ENCODE measurements around the gene CORO1A.
"Not testable (repeated sequence)": the region's sequence is repeated elsewhere in the genome, so short reads cannot be mapped to it uniquely, and the experiment has no call there.

CORO1A gene

GRCh38 chr16:30199608-30200343 is 16.4 kb downstream of the CORO1A start:
- DNase-seq (ENCODE audit: low read depth in 4 of 4, low spot score in 1 of 4): not testable (repeated sequence)

- DNase-seq (ENCODE audit: low read depth in 4 of 4, low spot score in 1 of 4): not testable (repeated sequence)
Measured at GRCh38 chr16:30205541-30206236, 22.3 kb downstream of the CORO1A start.

- not testable (repeated sequence) for DNase-seq (ENCODE audit: low read depth in 4 of 4, low spot score in 1 of 4)
Measured at GRCh38 chr16:30206252-30206651, 22.9 kb downstream of the CORO1A start.

- DNase-seq (ENCODE audit: low read depth in 4 of 4, low spot score in 1 of 4): not testable (repeated sequence)
Measured at GRCh38 chr16:30207063-30207704, 23.8 kb downstream of the CORO1A start.

- not testable (repeated sequence) for DNase-seq (ENCODE audit: low read depth in 4 of 4, low spot score in 1 of 4)
Measured at GRCh38 chr16:30209032-30209431, 25.6 kb downstream of the CORO1A start.

GRCh38 chr16:30211414-30211813 is 28.0 kb downstream of the CORO1A start:
- not testable (repeated sequence) for DNase-seq (ENCODE audit: low read depth in 4 of 4, low spot score in 1 of 4)

GRCh38 chr16:30217082-30217481 is 33.7 kb downstream of the CORO1A start:
- DNase-seq (ENCODE audit: low read depth in 4 of 4, low spot score in 1 of 4): not testable (repeated sequence)
